GM19467 (cell line): ENCODE results near the gene GDE1.

Experiments
- ATAC-seq: cut with Tn5 transposase; IDR thresholded peaks from one replicate; pipeline ENCODE4 v1.9.1; 2021; ENCODE audit warnings: mild to moderate bottlenecking, moderate library complexity; ENCODE audit not compliant: unreplicated experiment

Gene GDE1

DNA sequence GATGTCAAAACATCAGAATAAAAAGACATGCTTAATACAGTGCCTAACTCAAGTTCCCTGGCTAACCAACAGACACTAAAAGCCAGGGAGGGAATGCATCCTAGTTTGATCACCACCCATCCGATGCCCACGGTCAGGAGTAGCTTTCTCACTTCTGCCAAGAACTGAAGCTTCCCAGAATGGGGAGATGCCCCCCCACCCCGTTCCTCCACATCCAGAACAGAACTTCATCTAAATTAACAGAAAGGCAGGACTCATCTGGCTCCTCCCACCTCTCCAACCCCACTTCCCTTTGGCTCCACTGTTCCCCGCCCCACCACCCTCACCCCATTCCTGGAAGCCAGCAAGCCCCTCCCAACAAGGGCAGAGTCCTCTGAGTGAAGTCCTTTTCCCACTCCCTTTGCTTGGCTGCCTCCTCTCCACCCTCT, 33.7 kb downstream of the GDE1 start:
- ATAC-seq: no peak

DNA sequence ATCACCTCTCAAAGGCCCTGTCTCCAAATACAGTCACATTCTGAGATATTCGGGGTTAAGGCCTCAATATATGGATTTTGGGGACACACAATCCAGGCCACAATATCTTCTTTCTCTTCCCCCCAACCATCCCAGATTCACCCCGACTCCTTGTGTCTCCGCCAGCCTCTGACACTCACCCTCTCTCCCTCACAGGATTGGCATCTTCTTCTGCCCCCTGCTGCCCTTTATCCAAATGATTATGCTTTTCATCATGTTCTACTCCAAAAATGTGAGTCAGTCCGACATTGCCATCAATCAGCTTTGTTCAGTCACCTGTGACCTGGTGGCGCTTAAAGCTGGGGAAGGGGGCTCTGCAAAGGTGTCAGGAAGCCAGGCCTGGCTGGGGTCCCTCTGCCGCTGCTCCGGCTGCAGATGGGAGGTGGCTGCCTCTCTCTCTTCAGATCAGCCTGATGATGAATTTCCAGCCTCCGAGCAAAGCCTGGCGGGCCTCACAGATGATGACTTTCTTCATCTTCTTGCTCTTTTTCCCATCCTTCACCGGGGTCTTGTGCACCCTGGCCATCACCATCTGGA, 35.1 kb downstream of the GDE1 start:
- ATAC-seq: no peak

DNA sequence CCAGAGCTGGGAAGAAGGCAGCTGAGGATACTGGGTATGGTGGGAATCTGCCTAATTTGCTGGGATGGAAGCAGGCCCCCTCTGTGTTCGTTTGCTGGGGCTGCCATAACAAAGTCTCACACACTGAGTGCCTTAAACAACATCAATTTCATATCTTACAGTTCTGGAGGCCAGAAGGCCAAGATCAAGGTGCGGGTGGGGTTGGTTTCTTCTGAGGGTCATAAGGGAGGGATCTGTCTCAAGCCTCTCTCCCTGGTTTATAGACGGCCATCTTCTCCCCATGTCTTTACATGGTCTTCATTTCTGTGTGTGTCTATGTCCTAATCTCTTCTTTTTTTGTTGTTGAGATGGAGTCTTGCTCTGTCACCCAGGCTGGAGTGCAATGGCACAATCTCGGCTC, 35.8 kb downstream of the GDE1 start:
- ATAC-seq: no peak

DNA sequence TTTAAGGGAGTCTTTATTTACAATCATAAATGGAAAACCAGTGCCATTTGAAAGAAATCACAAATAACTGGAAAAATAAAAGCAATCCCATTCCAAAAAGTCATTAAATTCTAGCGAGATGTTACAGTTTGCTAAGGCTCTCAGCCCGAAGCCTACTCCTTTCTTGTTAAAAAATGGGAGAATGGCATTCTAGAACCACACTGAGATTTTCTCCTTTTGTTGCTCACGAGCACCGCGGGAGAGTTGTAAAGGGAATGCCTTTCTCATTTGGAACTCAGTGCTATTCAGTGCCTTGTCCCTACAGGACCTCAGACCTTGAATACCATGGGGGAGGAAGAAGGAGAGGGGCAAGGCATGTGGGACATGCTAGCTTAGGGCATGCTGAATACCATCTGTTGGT, 36.3 kb downstream of the GDE1 start:
- ATAC-seq: no peak

DNA sequence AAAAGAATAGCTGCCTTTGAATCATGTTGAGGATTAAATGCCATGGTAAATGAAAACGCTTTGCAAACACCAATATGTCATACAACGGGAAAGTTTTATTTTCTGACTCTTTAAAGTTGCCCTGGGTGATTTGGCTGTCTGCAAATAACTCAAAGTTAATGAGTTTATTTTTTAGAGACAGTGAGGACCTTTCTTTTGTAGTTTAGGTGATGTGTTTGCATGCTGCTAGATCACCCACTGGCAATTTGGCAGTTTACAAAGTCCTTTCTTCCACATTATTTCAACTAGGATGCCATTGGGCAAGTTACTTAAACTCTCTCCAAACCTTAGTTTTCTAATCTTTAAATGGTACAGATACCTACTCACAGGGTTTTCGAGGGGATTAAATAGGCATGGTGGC, 37.8 kb downstream of the GDE1 start:
- ATAC-seq: no peak

DNA sequence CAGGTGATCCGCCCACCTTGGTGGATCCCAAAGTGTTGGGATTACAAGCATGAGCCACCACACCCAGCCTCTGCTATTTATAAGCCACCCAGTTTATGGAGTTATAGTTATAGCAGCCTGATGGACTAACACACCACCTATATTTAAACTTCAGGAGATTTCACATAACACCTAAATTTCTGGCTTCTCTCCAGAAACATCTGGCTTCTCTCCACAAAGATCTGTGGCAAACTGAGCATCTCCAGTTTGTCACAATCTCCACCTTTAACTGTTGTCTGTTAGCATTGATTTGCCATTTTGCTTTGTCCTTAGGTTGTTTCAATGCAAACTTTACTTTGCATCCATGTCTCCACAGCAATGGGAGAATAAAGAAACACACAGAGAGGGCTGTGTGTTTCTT, 39.6 kb downstream of the GDE1 start:
- ATAC-seq: no peak

DNA sequence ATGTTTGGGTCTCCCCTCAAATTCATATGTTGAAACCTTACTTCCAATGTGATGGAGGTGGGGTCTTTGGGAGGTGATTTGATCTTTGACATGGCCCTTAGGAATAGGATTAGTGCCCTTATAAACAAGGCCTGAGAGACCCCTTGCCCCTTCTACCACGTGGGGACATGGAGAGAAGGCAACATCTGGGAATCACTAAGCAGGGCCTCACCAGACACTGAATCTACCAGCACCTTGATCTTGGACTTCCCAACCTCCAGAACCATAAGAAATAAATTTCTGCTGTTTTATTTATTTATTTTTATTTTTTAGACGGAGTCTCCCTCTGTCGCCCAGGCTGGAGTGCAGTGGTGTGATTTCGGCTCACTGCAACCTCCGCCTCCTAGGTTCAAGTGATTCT, 40.1 kb downstream of the GDE1 start:
- no peak for ATAC-seq

DNA sequence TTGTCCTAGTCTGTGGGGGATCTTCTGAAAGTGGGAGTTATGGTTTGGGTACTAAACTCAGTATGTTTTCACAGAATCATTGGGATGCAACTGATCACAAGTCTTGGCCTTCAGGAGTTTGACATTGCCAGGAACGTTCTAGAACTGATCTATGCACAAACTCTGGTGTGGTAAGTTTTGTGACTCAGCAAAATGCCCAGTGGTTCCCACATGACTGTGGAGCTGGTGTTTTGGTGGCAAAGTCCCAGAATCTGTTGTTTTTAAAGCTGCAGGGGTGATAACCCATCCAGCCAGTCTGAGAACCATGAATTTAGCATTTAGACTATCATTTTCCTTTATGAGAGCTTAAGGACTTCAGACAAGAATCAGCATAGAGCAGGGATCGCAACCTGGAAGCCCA, 40.6 kb downstream of the GDE1 start:
- no peak for ATAC-seq

DNA sequence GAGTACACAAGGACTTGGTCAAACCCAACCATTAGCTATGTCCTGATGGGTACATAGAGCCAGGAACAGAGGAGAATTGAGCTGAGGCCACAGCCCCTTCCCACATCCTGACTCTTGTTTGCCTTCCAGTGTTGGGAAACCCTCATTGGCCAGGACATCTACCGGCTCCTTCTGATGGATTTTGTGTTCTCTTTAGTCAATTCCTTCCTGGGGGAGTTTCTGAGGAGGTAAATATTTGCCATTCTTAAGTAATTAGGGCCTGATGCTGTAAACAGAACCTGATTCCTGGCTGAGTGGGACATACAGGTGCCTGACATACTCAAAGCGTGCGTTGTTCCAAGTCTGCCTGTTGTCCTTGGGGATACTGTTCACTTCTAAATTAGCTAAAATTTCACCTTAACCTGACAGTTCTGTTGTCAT, 42.6 kb downstream of the GDE1 start:
- no peak for ATAC-seq

DNA sequence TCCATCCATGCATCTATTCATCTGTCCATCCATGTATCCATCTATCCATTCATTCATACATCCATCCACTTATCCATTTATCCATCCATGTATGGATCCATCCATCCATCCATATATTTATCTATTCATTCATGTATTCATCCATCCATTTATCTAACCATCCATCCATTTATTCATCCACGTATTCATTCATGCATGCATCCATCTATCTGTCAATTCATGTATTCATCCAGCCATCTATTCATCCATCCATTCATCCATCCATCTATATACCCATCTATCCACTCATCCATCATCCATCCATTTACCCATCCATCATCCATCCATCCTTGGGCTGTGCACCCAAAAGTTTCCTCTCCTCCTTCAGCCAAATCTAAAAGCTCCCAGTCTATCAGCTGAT, 43.4 kb downstream of the GDE1 start:
- no peak for ATAC-seq

DNA sequence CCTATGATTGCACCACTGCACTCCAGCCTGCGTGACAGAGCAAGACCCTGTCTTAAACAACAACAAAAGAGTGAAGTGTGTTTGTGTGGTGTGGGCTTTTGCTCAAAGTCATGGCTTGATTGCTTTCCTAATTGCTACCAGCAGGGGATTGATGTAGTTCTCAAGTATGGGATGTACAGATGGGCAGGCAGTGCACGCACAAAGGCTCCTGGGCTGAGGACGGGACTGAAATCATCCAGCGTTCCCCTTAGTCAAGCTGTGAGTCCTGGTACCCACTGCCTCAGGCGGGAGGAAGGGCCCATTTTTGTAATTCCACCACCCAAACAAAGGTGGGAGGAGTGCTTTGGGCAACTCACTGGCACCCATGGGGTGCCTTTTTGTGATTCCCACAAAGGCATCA, 47.3 kb downstream of the GDE1 start:
- ATAC-seq: no peak

DNA sequence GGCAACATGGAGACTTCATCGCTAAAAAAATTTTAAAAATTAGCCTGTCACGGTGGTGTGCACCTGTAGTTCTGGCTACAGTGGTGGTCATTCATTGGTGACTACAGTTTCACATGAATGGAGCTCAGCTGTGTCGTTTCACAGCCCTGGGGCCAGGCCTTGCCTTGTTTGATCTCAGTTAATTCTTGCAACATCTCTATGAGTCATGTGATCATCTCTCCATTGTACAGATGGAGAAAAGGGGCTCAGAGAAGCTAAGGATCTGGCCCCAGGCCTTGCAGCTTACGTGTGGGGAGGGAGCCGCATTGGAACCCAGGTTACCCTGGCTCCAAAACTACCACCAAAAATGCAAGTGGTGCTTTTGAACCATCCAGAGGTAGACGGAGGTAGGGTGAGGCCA, 49.4 kb downstream of the GDE1 start:
- ATAC-seq: no peak

DNA sequence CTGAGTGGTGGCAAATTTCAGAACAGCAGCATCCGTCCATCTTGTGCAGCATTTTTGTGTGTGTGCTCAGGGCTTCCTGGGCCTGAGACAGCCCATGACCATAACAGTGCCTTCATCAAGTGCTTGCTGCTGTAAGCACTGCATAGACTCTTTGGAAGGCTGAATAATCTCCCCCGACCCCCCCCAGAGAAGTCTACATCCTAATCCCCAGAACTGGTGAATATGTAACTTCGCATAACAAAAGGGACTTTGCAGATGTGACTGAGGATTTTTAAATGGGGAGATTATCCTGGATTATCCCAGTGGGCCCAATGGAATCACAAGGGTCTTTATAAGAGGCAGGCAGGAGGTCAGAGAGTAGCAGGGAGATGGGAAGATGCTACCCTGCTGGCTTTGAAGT, 53.6 kb downstream of the GDE1 start:
- ATAC-seq: no peak

DNA sequence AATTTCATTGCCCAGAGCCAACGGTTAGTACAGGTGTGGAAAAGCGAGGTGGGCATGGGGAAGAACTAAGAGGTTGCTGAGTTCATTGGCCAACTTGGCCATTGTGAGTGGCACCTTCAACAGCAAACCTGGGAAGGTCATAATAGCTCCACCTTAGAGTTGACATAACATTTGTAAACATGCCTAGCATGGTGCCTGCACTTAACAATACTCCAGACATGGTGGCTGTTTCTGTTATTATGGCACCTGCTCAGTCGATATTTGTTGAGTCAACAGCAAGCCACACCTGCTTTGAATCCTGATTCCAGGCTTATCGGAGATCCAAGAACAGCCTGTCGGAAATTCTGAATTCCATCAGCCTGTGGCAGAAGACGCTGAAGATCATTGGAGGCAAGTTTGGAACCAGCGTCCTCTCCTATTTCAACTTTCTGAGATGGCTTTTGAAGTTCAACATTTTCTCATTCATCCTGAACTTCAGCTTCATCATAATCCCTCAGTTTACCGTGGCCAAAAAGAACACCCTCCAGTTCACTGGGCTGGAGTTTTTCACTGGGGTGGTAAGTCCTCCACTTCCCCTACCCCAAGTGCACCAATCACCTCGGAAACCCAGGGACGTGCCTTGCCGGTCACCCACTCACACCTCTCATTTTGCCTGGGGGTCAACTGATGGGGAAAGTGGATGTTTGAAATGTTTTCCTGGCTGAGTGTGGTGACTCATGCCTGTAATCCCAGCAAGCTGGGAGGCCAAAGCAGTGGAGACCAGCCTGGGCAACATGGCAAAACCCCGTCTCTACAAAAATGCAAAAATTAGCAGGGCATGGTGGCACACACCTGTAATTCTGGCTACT, 58.2 kb downstream of the GDE1 start:
- no peak for ATAC-seq

DNA sequence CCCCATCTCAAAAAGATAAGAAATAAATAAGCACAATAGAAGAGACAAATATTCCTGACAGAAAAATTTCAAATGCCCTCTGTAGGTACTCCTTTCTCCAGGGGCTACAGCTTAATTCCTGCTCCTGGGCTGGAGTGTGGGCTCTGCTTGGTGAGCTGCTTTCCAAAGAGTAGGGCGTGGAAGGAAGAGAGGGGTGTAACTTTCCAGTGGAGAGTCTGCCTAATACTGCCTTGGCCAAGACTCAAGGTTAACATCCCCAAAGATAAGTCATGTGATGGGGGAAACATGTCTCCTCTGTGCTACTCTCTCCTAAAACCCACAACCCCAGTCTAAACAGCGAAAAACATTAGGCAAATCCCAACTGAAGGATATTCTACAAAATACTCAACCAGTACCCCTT, 61.5 kb downstream of the GDE1 start:
- no peak for ATAC-seq

DNA sequence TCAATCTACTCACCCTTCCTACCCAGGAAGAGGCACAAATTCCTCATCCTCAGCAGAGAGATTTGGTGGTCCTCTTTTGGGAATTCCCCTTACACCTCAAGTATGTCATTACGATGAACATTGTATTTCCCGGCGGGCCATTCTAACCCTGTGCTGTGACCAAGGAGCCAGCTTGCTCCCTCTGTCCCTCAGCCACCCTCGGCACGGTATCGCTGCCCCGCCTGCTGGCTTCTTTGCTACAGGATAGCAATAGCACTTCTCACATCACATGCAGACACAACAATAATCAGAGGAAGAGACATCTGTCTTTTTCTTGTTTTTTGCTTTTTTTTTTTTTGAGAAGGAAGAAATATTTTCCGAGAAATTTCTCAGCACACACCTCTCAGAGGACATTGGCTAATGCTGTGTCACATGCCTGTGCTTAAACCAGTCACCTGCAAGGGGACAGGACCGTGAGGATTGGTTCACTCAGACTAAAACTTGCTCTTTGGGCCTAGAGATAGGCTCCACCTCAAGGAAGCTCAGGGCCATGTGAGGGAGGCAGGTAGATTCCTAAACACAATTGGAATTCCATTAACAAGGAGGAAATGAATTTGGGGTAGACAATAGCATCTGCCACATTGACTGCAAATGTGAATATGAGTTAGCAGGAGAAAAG, 63.0 kb downstream of the GDE1 start:
- ATAC-seq: no peak
